T-cell (primary cell): ENCODE results near the gene TRIOBP. TPM values are rescaled to one million over a fixed set of nuclear protein-coding genes. Genes with fewer than 3 reads are reported as not detected.
"Not testable (repeated sequence)": the region's sequence is repeated elsewhere in the genome, so short reads cannot be mapped to it uniquely, and the experiment has no call there.

Experiments
- ATAC-seq, 4 experiments: fragments of 200-7000 bp in 3 of 4; fragments of 150-1000 bp in 1 of 4; cut with Tn5 transposase; replicated peaks in 1 of 4; 1 replicate in 3 of 4; 2 replicates in 1 of 4; pipeline ENCODE4 v1.10.0; 2021; ENCODE audit warnings: moderate library complexity in 3 of 4, mild to moderate bottlenecking in 2 of 4, moderate number of reproducible peaks in 1 of 4
- CTCF ChIA-PET, 2 donors: fragments of 300-600 bp; sonication (Branson Sonifier 250); formaldehyde crosslinking; loops; one replicate each; lab custom pipeline; 2022; ENCODE audit warnings: antibody characterized with exemption in 2 of 2; lab: Charles Lee
- POLR2A ChIA-PET, 2 donors: fragments of 300-600 bp; sonication (Branson Sonifier 250); formaldehyde crosslinking; loops; one replicate each; lab custom pipeline; 2022; ENCODE audit warnings: antibody characterized with exemption in 2 of 2; lab: Charles Lee
- DNase-seq, 35 experiments: peaks; one replicate each; pipeline versions ENCODE4 v3.0.0 to v3.0.0-alpha.2; 2013 to 2023
- H3K27ac ChIP-seq: one replicate; pipeline ENCODE4 v1.5.1; 2013; ENCODE audit warnings: low read length
- H3K27me3 ChIP-seq, 2 experiments: replicated peaks in 1 of 2; 1 replicate in 1 of 2; 2 replicates in 1 of 2; pipeline versions ENCODE4 v1.6.1 to v1.7.0; 2013; ENCODE audit warnings: low read length in 1 of 2, mixed read lengths in 1 of 2; ENCODE audit not compliant: control insufficient read depth in 2 of 2, insufficient read depth in 2 of 2; ENCODE audit errors: extremely low read depth in 1 of 2
- H3K36me3 ChIP-seq, 2 donors: 1 replicate in 1 of 2; 2 replicates in 1 of 2; pipeline versions ENCODE4 v1.6.1 to v1.7.0; 2013; ENCODE audit warnings: low read length in 1 of 2; ENCODE audit not compliant: control insufficient read depth in 2 of 2, insufficient read depth in 1 of 2; ENCODE audit errors: extremely low read depth in 1 of 2
- H3K4me1 ChIP-seq, 2 experiments: 1 replicate in 1 of 2; 2 replicates in 1 of 2; pipeline versions ENCODE4 v1.6.1 to v1.7.0; 2013; ENCODE audit warnings: low read length in 2 of 2, mixed read lengths in 1 of 2; ENCODE audit not compliant: insufficient read depth in 2 of 2, control insufficient read depth in 1 of 2; ENCODE audit errors: extremely low read depth in 1 of 2
- H3K4me3 ChIP-seq, 2 donors: 1 replicate in 1 of 2; 2 replicates in 1 of 2; pipeline versions ENCODE4 v1.5.1 to v1.7.0; 2013; ENCODE audit warnings: mild to moderate bottlenecking in 2 of 2, low read length in 1 of 2, moderate library complexity in 1 of 2; ENCODE audit not compliant: control insufficient read depth in 1 of 2; ENCODE audit errors: extremely low read depth in 1 of 2
- H3K9me3 ChIP-seq: 2 replicates; pipeline ENCODE4 v1.7.0; 2013
- H3K27ac Mint-ChIP-seq, 2 donors: one replicate each; pipeline ENCODE4 v1.8.0; 2020 to 2021; ENCODE audit warnings: mild to moderate bottlenecking in 2 of 2, mixed read lengths in 2 of 2
- H3K27me3 Mint-ChIP-seq, 2 donors: one replicate each; pipeline ENCODE4 v1.8.0; 2021 to 2022; ENCODE audit warnings: mixed read lengths in 2 of 2
- H3K36me3 Mint-ChIP-seq: one replicate; pipeline ENCODE4 v1.8.0; 2021; ENCODE audit warnings: mixed read lengths
- H3K4me1 Mint-ChIP-seq, 3 donors: one replicate each; pipeline ENCODE4 v1.8.0; 2020 to 2022; ENCODE audit warnings: mixed read lengths in 3 of 3, mild to moderate bottlenecking in 1 of 3
- H3K4me3 Mint-ChIP-seq, 3 donors: one replicate each; pipeline ENCODE4 v1.8.0; 2020 to 2022; ENCODE audit warnings: mild to moderate bottlenecking in 3 of 3, mixed read lengths in 3 of 3, moderate library complexity in 3 of 3
- H3K9me3 Mint-ChIP-seq, 3 donors: one replicate each; pipeline ENCODE4 v1.8.0; 2020 to 2022; ENCODE audit warnings: mixed read lengths in 3 of 3
- WGBS: methylation state at CpG from one replicate; pipeline ENCODE4 v1.1.5; 2013; ENCODE audit warnings: missing lambda C conversion rate; ENCODE audit not compliant: insufficient coverage; 5-methylcytosine and 5-hydroxymethylcytosine counted together
- total RNA-seq, 35 experiments: library from RNA in 6 of 35; stranded (reverse) in 6 of 35; fragments of 120-200 nt in 1 of 35; gene quantifications; one replicate each; pipeline versions ENCODE4 v1.2.1 to v1.2.4 and lab custom pipeline; 2013 to 2026

Gene TRIOBP
- total RNA-seq, 5 donors from 2014 or later (not counting 1 experiment from before 2014, with no cell fraction given): 14.5 to 36.8 (median 31.1) TPM

GRCh38 chr22:37715760-37716159 is 18.9 kb downstream of the TRIOBP start:
- 100% methylated on average over 4 of the region's 7 CpGs for WGBS

GRCh38 chr22:37716708-37717107 is 19.9 kb downstream of the TRIOBP start:
- Histone ChIP-seq H3K9me3 (no peaks in the 10 kb centered on the region), H3K4me3 (no peak overlapping the region), H3K27me3 (no peaks in the 10 kb centered on the region), H3K27ac (no peak overlapping the region), H3K4me1 (no peaks in the 10 kb centered on the region), H3K36me3 (peaks cover 0 to 2% of the 10 kb centered on the region in 2 donors)
- no peaks in the 10 kb centered on the region for H3K4me1 Mint-ChIP-seq
- 92% methylated on average over 9 of the region's 9 CpGs for WGBS
- H3K4me3 Mint-ChIP-seq: no peak overlapping the region
- H3K27ac Mint-ChIP-seq: no peak overlapping the region
- peaks cover 13% of the 10 kb centered on the region for H3K36me3 Mint-ChIP-seq
- DNase-seq (no peak), ATAC-seq (no peak)
- ChIA-PET CTCF (no interaction called here), POLR2A (no interaction called here)
- H3K9me3 Mint-ChIP-seq: no peaks in the 10 kb centered on the region
- H3K27me3 Mint-ChIP-seq: no peaks in the 10 kb centered on the region

More at GRCh38 chr22:37715760-37716159, 18.9 kb downstream of the TRIOBP start:
- Histone ChIP-seq H3K9me3 (no peaks in the 10 kb centered on the region), H3K27me3 (no peaks in the 10 kb centered on the region), H3K4me3 (no peak overlapping the region), H3K27ac (no peak overlapping the region), H3K36me3 (peaks cover 0 to 2% of the 10 kb centered on the region in 2 donors), H3K4me1 (no peaks in the 10 kb centered on the region)
- no peaks in the 10 kb centered on the region for H3K4me1 Mint-ChIP-seq
- H3K27ac Mint-ChIP-seq: no peak overlapping the region
- CTCF ChIA-PET: no interaction called here
- no peaks in the 10 kb centered on the region for H3K9me3 Mint-ChIP-seq
- POLR2A ChIA-PET: interaction anchor here in 1 of 2 donors (0.6 kb wide), 1 partner anchor 241 kb away, joined by 4 read pairs; no protein-coding TSS in a partner anchor
- H3K4me3 Mint-ChIP-seq: no peak overlapping the region
- no peaks in the 10 kb centered on the region for H3K27me3 Mint-ChIP-seq
- no peak for ATAC-seq
- peaks cover 13% of the 10 kb centered on the region for H3K36me3 Mint-ChIP-seq
- DNase-seq: no peak

DNA sequence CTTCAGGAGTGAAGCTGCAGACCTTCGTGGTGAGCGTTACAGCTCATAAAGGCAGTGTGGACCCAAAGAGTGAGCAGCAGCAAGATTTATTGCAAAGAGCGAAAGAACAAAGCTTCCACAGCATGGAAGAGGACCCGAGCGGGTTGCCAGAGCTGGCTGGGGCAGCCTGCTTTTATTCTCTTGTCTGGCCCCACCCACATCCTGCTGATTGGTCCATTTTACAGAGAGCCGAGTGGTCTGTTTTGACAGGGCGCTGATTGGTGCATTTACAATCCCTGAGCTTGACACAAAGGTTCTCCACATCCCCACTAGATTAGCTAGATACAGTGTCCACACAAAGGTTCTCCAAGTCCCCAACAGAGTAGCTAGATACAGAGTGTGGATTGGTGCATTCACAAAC is 20.4 kb downstream of the TRIOBP start:
- POLR2A ChIA-PET, H3K4me3 Mint-ChIP-seq, H3K4me1 ChIP-seq, H3K27me3 Mint-ChIP-seq, CTCF ChIA-PET, H3K9me3 Mint-ChIP-seq, H3K9me3 ChIP-seq, H3K4me3 ChIP-seq, H3K27ac Mint-ChIP-seq, ATAC-seq, H3K36me3 ChIP-seq, H3K27ac ChIP-seq, H3K4me1 Mint-ChIP-seq, DNase-seq, H3K27me3 ChIP-seq: not testable (repeated sequence)
- WGBS: 98% methylated on average over 4 of the region's 7 CpGs
- H3K36me3 Mint-ChIP-seq: peaks cover 13% of the 10 kb centered on the region

DNA sequence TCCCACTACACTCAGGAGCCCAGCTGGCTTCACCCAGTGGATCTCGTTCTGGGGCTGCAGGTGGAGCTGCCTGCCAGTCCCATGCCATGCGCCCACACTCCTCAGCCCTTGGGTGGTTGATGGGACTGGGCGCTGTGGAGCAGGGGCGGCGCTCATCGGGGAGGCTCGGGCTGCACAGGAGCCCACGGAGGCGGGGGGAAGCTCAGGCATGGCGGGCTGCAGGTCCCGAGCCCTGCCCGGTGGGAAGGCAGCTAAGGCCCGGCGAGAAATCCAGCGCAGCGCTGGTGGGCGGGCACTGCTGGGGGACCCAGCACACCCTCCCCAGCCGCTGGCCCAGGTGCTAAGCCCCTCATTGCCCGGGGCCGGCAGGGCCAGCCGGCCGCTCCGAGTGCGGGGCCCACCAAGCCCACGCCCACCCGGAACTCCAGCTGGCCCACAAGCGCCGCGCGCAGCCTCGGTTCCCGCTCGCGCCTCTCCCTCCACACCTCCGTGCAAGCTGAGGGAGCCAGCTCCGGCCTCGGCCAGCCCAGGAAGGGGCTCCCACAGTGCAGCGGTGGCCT is 21.0 kb downstream of the TRIOBP start:
- H3K27me3 Mint-ChIP-seq, H3K27ac Mint-ChIP-seq, H3K4me3 ChIP-seq, H3K36me3 ChIP-seq, H3K27ac ChIP-seq, POLR2A ChIA-PET, H3K9me3 Mint-ChIP-seq, H3K4me1 Mint-ChIP-seq, H3K27me3 ChIP-seq, DNase-seq, H3K4me1 ChIP-seq, H3K4me3 Mint-ChIP-seq, ATAC-seq, H3K9me3 ChIP-seq, CTCF ChIA-PET: not testable (repeated sequence)
- H3K36me3 Mint-ChIP-seq: peaks cover 13% of the 10 kb centered on the region
- 96% methylated on average over 33 of the region's 38 CpGs for WGBS

GRCh38 chr22:37725551-37726240 is 28.8 kb downstream of the TRIOBP start:
- no peaks in the 10 kb centered on the region for H3K27me3 Mint-ChIP-seq
- H3K36me3 Mint-ChIP-seq: peaks cover 3% of the 10 kb centered on the region
- no peaks in the 10 kb centered on the region for H3K9me3 Mint-ChIP-seq
- Histone ChIP-seq H3K27ac (no peak overlapping the region), H3K4me3 (no peak overlapping the region), H3K9me3 (no peaks in the 10 kb centered on the region), H3K27me3 (no peaks in the 10 kb centered on the region), H3K4me1 (no peaks in the 10 kb centered on the region), H3K36me3 (peaks cover 0 to 2% of the 10 kb centered on the region in 2 donors)
- no peak overlapping the region for H3K4me3 Mint-ChIP-seq
- H3K4me1 Mint-ChIP-seq: peaks cover 0 to 1% (median 0%) of the 10 kb centered on the region in 3 donors
- ATAC-seq (no peak), DNase-seq (no peak)
- ChIA-PET POLR2A (no interaction called here), CTCF (no interaction called here)
- 91% methylated on average over 20 of the region's 25 CpGs for WGBS
- H3K27ac Mint-ChIP-seq: no peak overlapping the region

DNA sequence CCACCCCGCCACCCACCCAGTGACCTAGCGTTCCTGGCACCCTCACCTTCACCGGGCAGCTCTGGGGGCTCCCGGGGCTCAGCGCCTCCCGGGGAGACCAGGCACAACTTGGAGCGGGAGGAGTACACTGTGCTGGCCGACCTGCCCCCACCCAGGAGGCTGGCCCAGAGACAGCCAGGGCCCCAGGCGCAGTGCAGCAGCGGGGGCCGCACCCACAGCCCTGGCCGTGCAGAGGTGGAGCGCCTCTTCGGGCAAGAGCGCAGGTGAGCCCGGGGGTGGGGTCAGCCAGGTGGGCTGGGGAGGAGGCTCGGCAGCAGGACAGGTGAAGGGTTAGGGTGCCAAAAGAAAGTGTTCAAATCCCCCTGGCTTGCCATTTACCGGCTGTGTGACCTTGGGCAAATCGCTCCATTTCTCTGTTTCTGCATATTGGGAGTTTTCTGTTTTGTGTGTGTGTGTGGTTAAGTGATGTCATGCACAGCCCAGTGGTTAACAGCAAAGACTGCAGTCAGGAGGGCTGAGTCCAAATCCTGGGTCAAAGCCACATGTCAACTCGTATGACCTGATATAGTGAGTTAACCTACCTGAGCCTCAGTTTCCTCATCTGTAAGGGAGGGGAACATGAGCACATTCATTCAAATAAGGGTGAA is 29.5 kb downstream of the TRIOBP start:
- H3K27me3 Mint-ChIP-seq: no peaks in the 10 kb centered on the region
- H3K4me1 Mint-ChIP-seq: peaks cover 0 to 1% (median 0%) of the 10 kb centered on the region in 3 donors
- ChIA-PET POLR2A (no interaction called here), CTCF (no interaction called here)
- 90% methylated on average over 9 of the region's 20 CpGs for WGBS
- no peaks in the 10 kb centered on the region for H3K27me3 ChIP-seq
- no peaks in the 10 kb centered on the region for H3K9me3 Mint-ChIP-seq
- no peak overlapping the region for H3K27ac Mint-ChIP-seq
- no peak for ATAC-seq
- no peak overlapping the region for H3K4me3 Mint-ChIP-seq
- H3K4me1 ChIP-seq: no peaks in the 10 kb centered on the region
- no peak for DNase-seq
- H3K9me3 ChIP-seq: no peaks in the 10 kb centered on the region
- peaks cover 3% of the 10 kb centered on the region for H3K36me3 Mint-ChIP-seq
- peaks cover 0 to 2% of the 10 kb centered on the region in 2 donors for H3K36me3 ChIP-seq
- no peak overlapping the region for H3K4me3 ChIP-seq
- no peak overlapping the region for H3K27ac ChIP-seq
